T-helper 1 cell treated with Interleukin-12 subunit alpha and Interleukin-12 subunit beta and Interleukin-4 antibody, amounts not matched to agents 30 ng/mL and 1 ng/mL, for 36 hours (primary cell): ENCODE results near the gene CACYBP. TPM values are rescaled to one million over a fixed set of nuclear protein-coding genes. Genes with fewer than 3 reads are reported as not detected.

Experiments
- intact Hi-C: fragments of 100-400 bp; cut with micrococcal nuclease; formaldehyde crosslinking; loops from one replicate; pipeline ENCODE4 v1.15.1; 2024
- total RNA-seq: library from RNA; stranded (reverse); gene quantifications from 2 replicates; pipeline ENCODE4 v1.2.3, GENCODE V29; 2022

The CACYBP gene
- total RNA-seq, 1 donor from 2014 or later: 178 TPM

- intact Hi-C loops: no loop called here
Observed at GRCh38 chr1:175050992-175051391, 51.2 kb downstream of the CACYBP start.

DNA sequence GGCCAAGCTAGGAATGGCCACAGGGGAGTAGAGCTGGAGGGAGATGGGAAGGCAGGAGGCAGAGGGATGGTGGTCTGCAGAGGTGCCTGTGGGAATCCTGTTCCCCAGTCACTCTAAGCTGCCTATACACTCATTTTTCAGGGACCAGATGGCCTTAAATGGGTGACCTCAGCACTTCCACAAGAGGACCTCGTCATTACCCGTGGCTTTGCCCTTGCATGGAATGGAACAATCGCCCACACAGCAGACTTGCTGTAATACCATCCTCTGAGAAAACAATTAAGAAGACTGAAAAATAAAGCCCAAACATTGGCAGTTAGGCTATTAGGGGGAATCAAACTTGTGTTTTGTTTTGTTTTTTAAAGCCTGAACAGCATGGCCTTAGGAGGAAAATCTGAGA, 55.0 kb downstream of the CACYBP start:
- intact Hi-C loops: no loop called here

Other genes starting within 250 kb of the CACYBP start
- 30.7 and 31.2 TPM in 2 replicates for gene MRPS14, start 23.5 kb downstream of the CACYBP start, total RNA-seq
- not detected in 2 replicates for gene TNN, start 67.9 kb downstream of the CACYBP start, total RNA-seq
- 88.7 and 99.0 TPM in 2 replicates for gene KIAA0040, start 192.8 kb downstream of the CACYBP start, total RNA-seq